H1 (cell line): Measurements from ENCODE around the gene DRAXIN. TPM values are rescaled to one million over a fixed set of nuclear protein-coding genes. Genes with fewer than 3 reads are reported as not detected.

Source experiments
- ASH2L ChIP-seq: fragments of 200-600, 300-600 bp; sonication (generic); IDR thresholded peaks from one replicate; pipeline ENCODE4 v1.7.1; 2017; ENCODE audit warnings: low read length
- CHD2 ChIP-seq: IDR thresholded peaks from 2 replicates; pipeline ENCODE4 v1.6.1; 2012; ENCODE audit warnings: low read length, improper control_type of control experiment
- EGR1 ChIP-seq: IDR thresholded peaks from 2 replicates; pipeline ENCODE4 v1.6.1; 2011; ENCODE audit warnings: low read depth, low read length, borderline replicate concordance
- HDAC6 ChIP-seq: IDR thresholded peaks from one replicate; pipeline ENCODE4 v1.7.1; 2012; ENCODE audit warnings: low read depth, mild to moderate bottlenecking, inconsistent platforms, low read length, moderate library complexity
- JUN ChIP-seq: IDR thresholded peaks from 2 replicates; pipeline ENCODE4 v1.6.1; 2011; ENCODE audit warnings: low read depth, mild to moderate bottlenecking, improper control_type of control experiment, low read length
- KDM5A ChIP-seq: fragments of 200-600 bp; IDR thresholded peaks from 2 replicates; pipeline ENCODE4 v1.7.1; 2012; ENCODE audit warnings: mild to moderate bottlenecking, low read length, inconsistent platforms, mixed read lengths
- POLR2A ChIP-seq, 2 experiments: IDR thresholded peaks; 1 replicate in 1 of 2; 2 replicates in 1 of 2; pipeline ENCODE4 v1.6.1; 2011; ENCODE audit warnings: low read depth in 2 of 2, low read length in 2 of 2, mild to moderate bottlenecking in 2 of 2; ENCODE audit errors: control extremely low read depth in 1 of 2
- RNF2 ChIP-seq: fragments of 200-900, 300-1000 bp; sonication (generic); IDR thresholded peaks from 2 replicates; pipeline ENCODE4 v1.7.1; 2016; ENCODE audit warnings: borderline replicate concordance, low read depth, mild to moderate bottlenecking, antibody characterized with exemption, low read length; ENCODE audit not compliant: poor library complexity, severe bottlenecking; ENCODE audit errors: missing control alignments
- SRF ChIP-seq: IDR thresholded peaks from 2 replicates; pipeline ENCODE4 v1.6.1; 2011; ENCODE audit warnings: mild to moderate bottlenecking, low read depth, low read length, moderate library complexity
- TBP ChIP-seq: IDR thresholded peaks from 2 replicates; pipeline ENCODE4 v1.6.1; 2011; ENCODE audit warnings: low read depth, low read length, improper control_type of control experiment
- TCF12 ChIP-seq: IDR thresholded peaks from 2 replicates; pipeline ENCODE4 v1.6.1; 2011; ENCODE audit warnings: low read depth, mild to moderate bottlenecking, low read length
- polyA plus RNA-seq, 7 experiments: library from polyadenylated mRNA; depleted of rRNA in 3 of 7; stranded (reverse) in 5 of 7; unstranded in 2 of 7; fragments of >200 nt in 5 of 7; fragments of 200-250 nt in 2 of 7; gene quantifications; 1 replicate in 5 of 7; 2 replicates in 1 of 7; 4 replicates in 1 of 7; pipeline versions ENCODE4 v1.2.1 to v1.2.3, GENCODE V29; 2011 to 2013; ENCODE audit warnings: missing spikeins in 2 of 7, mixed read lengths in 2 of 7
- total RNA-seq: library from RNA; stranded (reverse); fragmentation: NEBNext Ultra II Directional; extraction: Animal tissue kit (Norgen Biotek cat#: 25700); gene quantifications from 2 replicates; pipeline ENCODE4 v1.2.1, GENCODE V29; 2021
- TF ChIP-seq, protein P1 (sequence below), 3 experiments: IDR thresholded peaks; 1 replicate in 2 of 3; 2 replicates in 1 of 3; pipeline versions ENCODE4 v1.5.1 to v1.6.1; 2011; ENCODE audit warnings: low read length in 3 of 3, mild to moderate bottlenecking in 3 of 3, inconsistent platforms in 2 of 3, low read depth in 1 of 3, moderate library complexity in 1 of 3; ENCODE audit not compliant: insufficient read depth in 1 of 3; ENCODE audit errors: control extremely low read depth in 1 of 3
- TF ChIP-seq, protein P2 (sequence below): IDR thresholded peaks from 2 replicates; pipeline ENCODE4 v1.6.1; 2012; ENCODE audit warnings: inconsistent platforms

The DRAXIN gene
- total and polyA plus RNA-seq, 2 of the 8 experiments (the other 6 are each of a cell fraction or from before 2014, with no cell fraction given): 4.6 to 17.6 TPM

DNA sequence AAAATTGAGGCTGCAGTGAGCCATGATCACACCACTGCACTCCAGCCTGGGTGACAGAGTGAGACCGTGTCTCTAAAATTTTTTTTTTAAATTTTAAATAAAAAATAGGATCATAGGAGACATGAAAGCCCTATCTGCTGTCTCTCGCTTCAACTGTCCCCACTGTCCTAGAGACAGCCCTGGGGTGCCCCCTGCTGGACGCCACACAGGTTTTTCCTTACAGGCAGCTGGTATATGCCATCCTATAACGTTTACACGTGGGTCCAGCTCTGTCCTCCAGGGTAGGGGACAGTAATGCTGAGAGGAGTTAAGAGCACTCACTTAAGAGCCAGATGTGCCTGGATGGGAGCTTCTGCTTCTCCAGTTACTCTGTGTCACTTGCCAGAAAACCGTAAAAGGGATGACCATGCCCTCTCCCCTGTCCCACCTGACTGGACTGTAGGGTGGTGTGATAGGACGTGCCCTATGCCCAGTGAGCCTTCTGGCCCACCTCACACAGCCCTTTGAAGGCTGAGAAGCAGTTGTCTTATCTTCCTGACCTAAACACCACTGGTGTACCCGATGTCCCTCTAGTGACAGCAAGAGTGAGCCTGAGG is 45.7 kb upstream of the DRAXIN start (continued):
- TF ChIP-seq, protein P1, sequence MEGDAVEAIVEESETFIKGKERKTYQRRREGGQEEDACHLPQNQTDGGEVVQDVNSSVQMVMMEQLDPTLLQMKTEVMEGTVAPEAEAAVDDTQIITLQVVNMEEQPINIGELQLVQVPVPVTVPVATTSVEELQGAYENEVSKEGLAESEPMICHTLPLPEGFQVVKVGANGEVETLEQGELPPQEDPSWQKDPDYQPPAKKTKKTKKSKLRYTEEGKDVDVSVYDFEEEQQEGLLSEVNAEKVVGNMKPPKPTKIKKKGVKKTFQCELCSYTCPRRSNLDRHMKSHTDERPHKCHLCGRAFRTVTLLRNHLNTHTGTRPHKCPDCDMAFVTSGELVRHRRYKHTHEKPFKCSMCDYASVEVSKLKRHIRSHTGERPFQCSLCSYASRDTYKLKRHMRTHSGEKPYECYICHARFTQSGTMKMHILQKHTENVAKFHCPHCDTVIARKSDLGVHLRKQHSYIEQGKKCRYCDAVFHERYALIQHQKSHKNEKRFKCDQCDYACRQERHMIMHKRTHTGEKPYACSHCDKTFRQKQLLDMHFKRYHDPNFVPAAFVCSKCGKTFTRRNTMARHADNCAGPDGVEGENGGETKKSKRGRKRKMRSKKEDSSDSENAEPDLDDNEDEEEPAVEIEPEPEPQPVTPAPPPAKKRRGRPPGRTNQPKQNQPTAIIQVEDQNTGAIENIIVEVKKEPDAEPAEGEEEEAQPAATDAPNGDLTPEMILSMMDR (IDR thresholded peaks at IDR 0.05; ENCODE audit: control extremely low read depth in 1 of 3, insufficient read depth in 1 of 3, low read depth in 1 of 3, low read length in 3 of 3): peak in 2 of 3 experiments; percentile 82 to 85; a peak in 3 of 4 replicates
- TF ChIP-seq HDAC6 (no peak), SRF (no peak), TCF12 (no peak), TBP (no peak), JUN (no peak), POLR2A (IDR thresholded peaks at IDR 0.05; ENCODE audit: control extremely low read depth in 1 of 2, low read depth in 2 of 2, low read length in 2 of 2) (no peak), KDM5A (no peak), CHD2 (no peak), ASH2L (no peak), RNF2 (no peak), EGR1 (no peak)
- TF ChIP-seq, protein P2, sequence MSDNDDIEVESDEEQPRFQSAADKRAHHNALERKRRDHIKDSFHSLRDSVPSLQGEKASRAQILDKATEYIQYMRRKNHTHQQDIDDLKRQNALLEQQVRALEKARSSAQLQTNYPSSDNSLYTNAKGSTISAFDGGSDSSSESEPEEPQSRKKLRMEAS: peak; percentile 33; the same call in 1 of the 2 replicates
